Esophagus muscularis mucosa (tissue), 4 donors: ENCODE measurements around the gene HPN. TPM values are rescaled to one million over a fixed set of nuclear protein-coding genes. Genes with fewer than 3 reads are reported as not detected.

ENCODE experiments used
- DNase-seq: peaks from one replicate; pipeline ENCODE4 v3.0.0-alpha.2; 2017; ENCODE audit errors: extremely low spot score
- H3K27ac ChIP-seq, 4 donors: fragments of 200-600 bp; sonication (generic); replicated peaks in 1 of 4; 1 replicate in 3 of 4; 2 replicates in 1 of 4; pipeline ENCODE4 v1.5.1; 2016 to 2019; ENCODE audit warnings: mild to moderate bottlenecking in 1 of 4
- H3K27me3 ChIP-seq, 4 donors: fragments of 200-600 bp; sonication (generic); one replicate each; pipeline versions ENCODE4 v1.5.1 to v1.6.0; 2016 to 2019
- H3K36me3 ChIP-seq, 4 donors: fragments of 200-600 bp; sonication (generic); one replicate each; pipeline ENCODE4 v1.5.1; 2016 to 2019
- H3K4me1 ChIP-seq, 4 donors: fragments of 200-600 bp; sonication (generic); one replicate each; pipeline ENCODE4 v1.5.1; 2016 to 2019
- H3K4me3 ChIP-seq, 4 donors: fragments of 200-600 bp; sonication (generic); 1 replicate in 2 of 4; 2 replicates in 2 of 4; pipeline ENCODE4 v1.5.1; 2016 to 2019; ENCODE audit warnings: mild to moderate bottlenecking in 4 of 4, moderate library complexity in 1 of 4
- H3K9me3 ChIP-seq, 4 donors: fragments of 200-600 bp; sonication (generic); 1 replicate in 3 of 4; 2 replicates in 1 of 4; pipeline ENCODE4 v1.5.1; 2016 to 2019
- EP300 ChIP-seq: sonication (generic); formaldehyde crosslinking; IDR thresholded peaks from one replicate; pipeline ENCODE4 v1.6.1; 2017; ENCODE audit warnings: antibody characterized with exemption
- POLR2A ChIP-seq: fragments of 450-650 bp; IDR thresholded peaks from one replicate; pipeline ENCODE4 v1.6.1; 2017; ENCODE audit warnings: antibody characterized with exemption, moderate library complexity, mild to moderate bottlenecking, low read depth
- POLR2AphosphoS5 ChIP-seq, 2 donors: sonication (generic); formaldehyde crosslinking; IDR thresholded peaks; one replicate each; pipeline ENCODE4 v1.6.1; 2017; ENCODE audit warnings: antibody characterized with exemption in 2 of 2
- WGBS: methylation state at CpG from one replicate; pipeline ENCODE4 v1.1.5; 2018; 5-methylcytosine and 5-hydroxymethylcytosine counted together
- intact Hi-C: fragments of 100-400 bp; cut with DNase I; formaldehyde crosslinking; loops from one replicate; pipeline ENCODE4 v1.15.1; 2023
- total RNA-seq, 4 donors: library from RNA; depleted of rRNA; stranded (reverse); fragments of >200 nt; gene quantifications; one replicate each; pipeline versions ENCODE4 v1.1.0 to v1.2.1, GENCODE V29; 2016
- TF ChIP-seq, protein P1 (sequence below), 3 experiments: fragments of 200-600 bp in 2 of 3; fragments of 450-650 bp in 1 of 3; sonication (generic) in 2 of 3; IDR thresholded peaks; one replicate each; pipeline ENCODE4 v1.5.1; 2017 to 2019; ENCODE audit warnings: antibody characterized with exemption in 3 of 3, mild to moderate bottlenecking in 2 of 3, moderate library complexity in 1 of 3

HPN gene
- total RNA-seq, 4 donors from 2014 or later, result 0.33 to 0.86 (median 0.58) TPM; not detected in 1

DNA sequence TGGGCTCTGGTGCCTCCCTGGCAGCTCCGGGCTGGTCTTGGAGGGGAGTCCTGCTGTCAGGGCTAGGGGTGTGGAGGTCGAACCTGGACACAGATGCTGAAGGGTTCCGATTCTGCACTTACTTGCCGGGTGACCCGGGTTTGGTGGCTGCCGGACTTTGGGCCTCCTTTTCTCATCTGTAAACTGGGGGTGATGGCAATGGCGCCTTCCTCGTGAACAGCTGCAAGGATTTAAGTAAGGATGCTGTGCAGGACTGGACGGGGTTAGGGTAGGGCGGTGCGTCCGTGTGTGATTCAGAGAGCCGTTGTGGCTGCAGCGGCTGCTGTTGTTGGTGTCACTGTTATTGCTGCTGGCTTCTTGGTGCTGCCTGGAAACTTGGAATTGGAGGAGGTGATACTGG is 2.4 kb downstream of the HPN start:
- intact Hi-C loops, result no loop called here
- DNase-seq, result no peak
- TF ChIP-seq POLR2AphosphoS5 (IDR thresholded peaks at IDR 0.05), result no peak
- TF ChIP-seq POLR2A, result no peak
- TF ChIP-seq, protein P1, sequence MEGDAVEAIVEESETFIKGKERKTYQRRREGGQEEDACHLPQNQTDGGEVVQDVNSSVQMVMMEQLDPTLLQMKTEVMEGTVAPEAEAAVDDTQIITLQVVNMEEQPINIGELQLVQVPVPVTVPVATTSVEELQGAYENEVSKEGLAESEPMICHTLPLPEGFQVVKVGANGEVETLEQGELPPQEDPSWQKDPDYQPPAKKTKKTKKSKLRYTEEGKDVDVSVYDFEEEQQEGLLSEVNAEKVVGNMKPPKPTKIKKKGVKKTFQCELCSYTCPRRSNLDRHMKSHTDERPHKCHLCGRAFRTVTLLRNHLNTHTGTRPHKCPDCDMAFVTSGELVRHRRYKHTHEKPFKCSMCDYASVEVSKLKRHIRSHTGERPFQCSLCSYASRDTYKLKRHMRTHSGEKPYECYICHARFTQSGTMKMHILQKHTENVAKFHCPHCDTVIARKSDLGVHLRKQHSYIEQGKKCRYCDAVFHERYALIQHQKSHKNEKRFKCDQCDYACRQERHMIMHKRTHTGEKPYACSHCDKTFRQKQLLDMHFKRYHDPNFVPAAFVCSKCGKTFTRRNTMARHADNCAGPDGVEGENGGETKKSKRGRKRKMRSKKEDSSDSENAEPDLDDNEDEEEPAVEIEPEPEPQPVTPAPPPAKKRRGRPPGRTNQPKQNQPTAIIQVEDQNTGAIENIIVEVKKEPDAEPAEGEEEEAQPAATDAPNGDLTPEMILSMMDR (IDR thresholded peaks at IDR 0.05), result no peak
- no peak for TF ChIP-seq EP300
- H3K36me3 ChIP-seq, result no peaks in the 10 kb centered on the region
- H3K4me3 ChIP-seq, result no peak overlapping the region
- WGBS, result 79% methylated on average over 14 of the region's 14 CpGs
- peaks cover 0 to 27% (median 7%) of the 10 kb centered on the region in 4 donors for H3K27me3 ChIP-seq
- H3K27ac ChIP-seq, result no peak overlapping the region
- peaks cover 28 to 49% (median 40%) of the 10 kb centered on the region in 4 donors for H3K4me1 ChIP-seq
- no peaks in the 10 kb centered on the region for H3K9me3 ChIP-seq

DNA sequence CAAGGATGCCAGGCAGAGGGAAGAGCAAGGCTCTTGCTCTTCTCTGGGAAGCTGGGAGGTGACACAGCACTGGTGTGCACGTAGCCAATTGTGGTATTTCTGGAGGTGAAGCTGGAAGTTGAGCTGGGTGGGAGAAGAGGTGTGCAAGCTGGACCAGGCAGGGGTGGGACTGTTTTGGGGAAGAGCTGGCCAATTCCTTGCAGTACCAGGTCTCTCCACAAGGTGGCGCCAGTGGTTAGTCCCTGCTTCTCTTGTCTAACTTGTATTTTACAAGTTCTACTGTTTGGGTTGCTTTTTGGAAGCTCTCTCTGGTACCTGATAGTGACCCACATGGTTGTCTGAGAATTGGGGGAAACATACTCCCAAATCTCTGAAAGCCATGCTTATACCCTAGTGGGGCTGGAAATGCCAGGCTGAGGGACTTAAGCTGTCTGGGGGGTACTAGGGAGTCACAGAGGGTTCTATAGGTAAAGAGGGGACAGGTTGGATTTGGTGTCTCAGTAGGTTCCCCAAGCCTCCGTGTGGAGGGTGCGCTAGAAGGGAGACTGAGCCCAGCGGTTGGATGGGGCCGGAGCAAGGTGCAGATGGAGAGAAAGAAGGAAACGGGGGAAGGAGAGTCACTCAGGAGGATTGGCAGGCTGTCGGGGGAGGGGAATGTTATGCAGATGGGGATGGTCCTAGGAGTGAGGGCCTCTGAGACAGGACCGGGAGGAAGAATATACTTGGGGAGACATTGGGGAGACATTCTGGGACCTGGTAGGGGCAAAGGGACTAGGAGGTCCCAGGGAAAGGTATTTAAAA is 3.0 kb downstream of the HPN start:
- intact Hi-C loops, result no loop called here
- Histone ChIP-seq H3K36me3 (no peaks in the 10 kb centered on the region), H3K4me3 (no peak overlapping the region), H3K27me3 (peaks cover 0 to 21% (median 6%) of the 10 kb centered on the region in 4 donors), H3K9me3 (no peaks in the 10 kb centered on the region), H3K4me1 (peaks cover 28 to 43% (median 35%) of the 10 kb centered on the region in 4 donors), H3K27ac (no peak overlapping the region)
- WGBS, result 58% methylated on average over 9 of the region's 9 CpGs
- TF ChIP-seq, protein P1 (IDR thresholded peaks at IDR 0.05), result peak; percentile 83 to 91 (median 83)
- TF ChIP-seq POLR2AphosphoS5 (IDR thresholded peaks at IDR 0.05), result no peak
- no peak for TF ChIP-seq EP300
- TF ChIP-seq POLR2A, result no peak
- no peak for DNase-seq

DNA sequence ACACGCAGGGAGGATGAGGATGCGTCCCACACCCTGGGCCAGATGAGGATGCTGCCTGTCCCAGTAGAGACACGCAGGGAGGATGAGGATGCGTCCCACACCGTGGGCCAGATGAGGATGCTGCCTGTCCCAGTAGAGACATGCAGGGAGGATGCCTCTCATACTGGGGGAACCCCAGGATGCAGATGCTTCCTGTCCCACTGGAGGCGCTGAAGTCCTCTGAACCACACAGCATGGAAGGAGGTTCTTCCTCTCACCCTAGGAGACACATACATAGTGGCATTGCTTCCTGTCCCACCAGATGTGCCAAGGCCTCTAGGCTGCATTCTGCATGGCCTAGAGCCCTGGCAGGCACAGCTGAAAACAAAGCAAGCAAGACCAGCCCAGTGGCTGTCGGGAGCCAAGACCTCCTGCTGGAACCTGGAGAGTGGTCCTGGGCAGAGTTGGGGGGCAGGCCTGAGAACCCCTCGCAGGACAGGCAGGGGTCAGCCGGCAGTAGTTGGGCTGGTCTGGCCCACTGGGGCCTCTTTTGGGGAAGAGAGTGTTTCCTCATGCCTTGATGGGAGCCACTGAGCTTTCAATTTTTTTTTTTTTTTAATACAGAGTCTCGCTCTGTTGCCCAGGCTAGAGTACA is 4.3 kb downstream of the HPN start:
- intact Hi-C loops, result no loop called here
- H3K27ac ChIP-seq, result no peak overlapping the region
- no peak overlapping the region for H3K4me3 ChIP-seq
- DNase-seq, result no peak
- no peaks in the 10 kb centered on the region for H3K9me3 ChIP-seq
- H3K27me3 ChIP-seq, result peaks cover 0 to 10% (median under 1%) of the 10 kb centered on the region in 4 donors
- peaks cover 19 to 30% (median 23%) of the 10 kb centered on the region in 4 donors for H3K4me1 ChIP-seq
- no peaks in the 10 kb centered on the region for H3K36me3 ChIP-seq
- WGBS, result 65% methylated on average over 9 of the region's 10 CpGs
- TF ChIP-seq, protein P1 (IDR thresholded peaks at IDR 0.05), result peak in 1 of 3 experiments; percentile 23
- TF ChIP-seq POLR2A (no peak), EP300 (no peak), POLR2AphosphoS5 (IDR thresholded peaks at IDR 0.05) (peak in 1 of 2 donors; percentile 11)

DNA sequence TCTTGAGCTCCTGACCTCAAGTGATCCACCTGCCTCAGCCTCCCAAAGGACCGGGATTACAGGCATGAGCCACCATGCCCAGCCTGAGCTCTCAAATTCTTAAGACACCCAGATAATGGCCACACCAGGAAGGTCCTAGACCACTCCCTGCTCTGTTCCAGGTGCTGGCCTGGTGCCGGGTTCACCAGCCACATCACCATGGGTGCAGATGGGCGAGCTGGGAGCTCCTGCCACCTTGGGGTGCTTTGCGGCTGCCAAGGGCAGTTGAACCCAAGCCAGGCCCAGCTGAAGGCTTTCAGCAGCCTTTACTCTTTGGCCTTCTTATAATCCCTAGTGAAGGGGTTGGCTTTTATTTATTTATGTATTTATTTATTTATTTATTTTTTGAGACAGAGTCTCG is 4.9 kb downstream of the HPN start:
- no peaks in the 10 kb centered on the region for H3K36me3 ChIP-seq
- peaks cover 12 to 23% (median 16%) of the 10 kb centered on the region in 4 donors for H3K4me1 ChIP-seq
- DNase-seq, result no peak
- TF ChIP-seq POLR2AphosphoS5 (IDR thresholded peaks at IDR 0.05) (no peak), POLR2A (no peak), EP300 (no peak)
- TF ChIP-seq, protein P1 (IDR thresholded peaks at IDR 0.05), result no peak
- no peaks in the 10 kb centered on the region for H3K9me3 ChIP-seq
- no peak overlapping the region for H3K27ac ChIP-seq
- intact Hi-C loops, result no loop called here
- WGBS, result 93% methylated on average over 4 of the region's 5 CpGs
- H3K27me3 ChIP-seq, result peaks cover 0 to 3% (median 0%) of the 10 kb centered on the region in 4 donors
- no peak overlapping the region for H3K4me3 ChIP-seq
